GM12891 (cell line): ENCODE measurements around the gene HEATR5A.

Experiments
- PAX5 ChIP-seq: IDR thresholded peaks from 2 replicates; pipeline ENCODE4 v1.6.1; 2011; ENCODE audit warnings: low read length, moderate library complexity, mild to moderate bottlenecking; ENCODE audit not compliant: insufficient read depth, severe bottlenecking
- POLR2A ChIP-seq: IDR thresholded peaks from 2 replicates; pipeline ENCODE4 v1.6.1; 2011; ENCODE audit warnings: low read depth, low read length, control low read depth
- POLR2AphosphoS5 ChIP-seq: IDR thresholded peaks from 2 replicates; pipeline ENCODE4 v1.6.1; 2011; ENCODE audit warnings: low read depth, low read length, control low read depth
- SPI1 ChIP-seq: IDR thresholded peaks from 2 replicates; pipeline ENCODE4 v1.6.1; 2011; ENCODE audit warnings: low read depth, low read length, control low read depth
- TAF1 ChIP-seq: IDR thresholded peaks from 2 replicates; pipeline ENCODE4 v1.6.1; 2011; ENCODE audit warnings: low read depth, low read length, control low read depth

- TF ChIP-seq POLR2A (no peak), POLR2AphosphoS5 (no peak), PAX5 (no peak), TAF1 (no peak), SPI1 (no peak)
Observed at GRCh38 chr14:31405106-31405505, 15.2 kb downstream of the HEATR5A start.
